ENCODE results near the gene RETREG1.
"Not testable (repeated sequence)": the region's sequence is repeated elsewhere in the genome, so short reads cannot be mapped to it uniquely, and the experiment has no call there.

Gene RETREG1

DNA sequence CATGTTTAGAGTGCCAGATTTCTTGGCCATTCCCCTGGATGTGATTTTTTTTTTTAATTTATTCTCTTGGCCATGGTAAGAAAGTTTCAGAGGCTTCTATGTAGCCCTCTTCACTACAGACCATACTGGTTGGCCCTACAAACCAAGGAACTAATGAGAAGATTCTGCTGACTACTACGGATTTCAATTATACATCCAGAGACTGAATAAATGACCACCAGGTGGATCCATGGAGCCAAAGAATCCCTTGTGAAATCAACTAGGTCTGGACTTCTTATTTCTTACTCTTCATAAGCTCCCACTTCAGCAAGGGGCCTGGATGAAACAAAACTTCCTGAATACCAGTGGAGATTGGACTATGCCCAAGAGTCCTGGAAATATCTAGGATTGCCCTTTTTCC lies 178.8 kb downstream of the RETREG1 start:
- no peak for DNase-seq

DNA sequence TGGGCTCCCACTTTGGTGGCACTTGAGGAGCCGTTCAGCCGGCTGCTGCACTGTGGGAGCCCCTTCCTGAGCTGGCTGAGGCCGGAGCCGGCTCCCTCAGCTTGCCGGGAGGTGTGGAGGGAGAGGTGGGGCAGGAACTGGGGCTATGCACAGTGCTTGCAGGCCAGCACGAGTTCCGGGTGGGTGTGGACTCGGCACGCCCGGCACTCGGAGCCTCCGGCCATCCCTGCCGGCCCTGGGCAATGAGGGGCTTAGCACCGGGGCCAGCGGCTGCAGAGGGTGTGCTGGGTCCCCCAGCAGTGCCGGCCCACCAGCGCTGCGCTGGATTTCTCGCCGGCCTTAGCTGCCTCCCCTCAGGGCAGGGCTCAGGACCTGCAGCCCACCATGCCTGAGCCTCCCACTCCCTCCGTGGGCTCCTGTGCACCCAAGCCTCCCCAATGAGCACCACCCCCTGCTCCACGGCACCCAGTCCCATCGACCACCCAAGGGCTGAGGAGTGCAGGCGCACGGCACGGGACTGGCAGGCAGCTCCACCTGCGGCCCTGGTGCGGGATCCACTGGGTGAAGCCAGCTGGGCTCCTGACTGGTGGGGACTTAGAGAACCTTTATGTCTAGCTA lies 180.6 kb downstream of the RETREG1 start:
- DNase-seq = not testable (repeated sequence)

DNA sequence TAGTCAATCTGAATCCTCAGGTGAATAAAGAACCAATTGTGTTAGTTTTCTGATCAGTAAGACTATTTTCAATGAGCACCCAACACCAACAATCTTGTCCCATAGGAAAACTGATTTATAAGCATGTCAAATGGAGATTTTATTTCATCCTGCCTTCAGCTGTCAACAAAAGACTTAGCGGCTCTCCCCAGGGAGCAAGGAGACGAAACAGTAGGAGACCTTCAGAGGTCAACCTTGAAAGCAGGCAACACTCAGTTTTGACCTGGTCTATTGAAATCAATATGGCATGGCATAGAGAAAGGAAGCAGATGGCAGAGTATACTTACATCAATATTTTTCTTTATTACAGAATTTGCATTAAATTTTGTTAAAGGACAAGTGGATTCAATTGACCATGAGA lies 185.3 kb downstream of the RETREG1 start:
- DNase-seq = no peak

DNA sequence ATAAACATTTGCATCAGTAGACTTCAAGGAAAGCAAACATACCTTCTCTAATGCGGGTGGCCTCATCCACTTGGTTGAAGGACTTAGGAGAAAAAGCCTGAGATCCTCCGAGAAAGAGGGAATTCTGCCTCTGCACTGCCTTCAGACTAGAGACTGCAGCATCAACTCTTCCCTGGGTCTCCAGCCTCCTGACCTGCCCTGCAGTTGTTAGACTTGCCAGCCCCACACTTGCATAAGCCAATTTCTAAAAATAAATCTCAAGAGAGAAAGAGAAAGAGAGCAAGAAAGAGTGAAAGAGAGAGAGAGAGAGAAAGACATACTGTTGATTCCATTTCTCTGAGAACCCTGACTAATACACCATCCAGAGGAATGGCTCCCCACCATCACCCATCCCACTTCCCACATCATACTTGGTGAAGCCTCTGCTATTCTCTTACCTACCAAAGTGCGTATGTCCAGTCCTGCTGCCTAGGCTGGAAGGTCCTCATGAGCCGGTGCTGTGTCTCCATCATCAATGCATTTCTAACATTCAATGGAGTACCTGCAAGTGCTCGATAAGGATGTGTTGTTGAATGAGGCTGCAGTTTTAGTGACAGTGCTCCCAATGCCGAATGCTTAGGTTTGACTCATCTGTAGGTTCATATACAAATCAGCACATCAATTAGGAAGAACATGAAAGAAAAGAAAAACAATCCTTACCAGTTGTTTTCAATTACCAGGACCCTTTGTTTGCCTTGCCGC lies 186.3 kb downstream of the RETREG1 start:
- DNase-seq = no peak

DNA sequence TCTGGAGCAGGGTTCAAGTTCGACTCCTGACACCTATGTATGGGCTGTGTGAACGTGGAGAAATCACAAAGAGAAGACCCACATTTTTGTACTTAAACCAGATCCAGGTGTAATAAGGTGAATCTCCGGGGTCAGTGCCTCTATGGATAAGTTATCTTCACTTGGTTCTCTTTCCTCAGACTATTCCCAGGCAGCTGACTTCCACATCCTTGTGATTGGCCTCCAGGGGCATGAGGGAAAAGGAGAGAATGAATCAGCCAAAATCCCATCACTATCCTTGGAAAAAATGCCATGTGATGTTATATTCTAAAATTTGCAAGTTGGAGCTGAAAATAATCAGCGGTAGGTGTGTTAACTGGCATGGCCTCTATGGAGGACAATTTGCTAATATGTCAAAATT lies 188.4 kb downstream of the RETREG1 start:
- no peak for DNase-seq

DNA sequence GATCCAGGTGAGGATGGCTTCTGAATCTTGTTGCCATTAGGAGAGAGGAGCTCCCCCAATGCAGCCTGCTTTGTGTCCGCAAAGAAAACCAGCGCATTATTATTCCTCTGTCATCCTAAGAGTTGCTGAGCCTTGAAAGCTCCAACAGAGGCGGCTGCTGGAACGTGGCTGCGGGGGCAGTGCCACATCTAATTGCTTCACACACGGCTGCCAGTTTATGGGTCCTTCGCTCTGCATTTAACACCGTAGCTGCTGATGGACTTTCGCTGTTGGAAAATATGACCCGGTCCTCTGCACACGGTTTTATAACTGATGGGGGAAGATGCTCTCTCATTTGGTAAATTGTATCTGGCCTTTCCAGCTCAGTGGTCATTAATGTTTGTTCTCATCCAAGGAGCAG lies 189.2 kb downstream of the RETREG1 start:
- no peak for DNase-seq
